22Rv1 (cell line): ENCODE data around the gene TRMU.

ENCODE experiments used
- ZFX ChIP-seq: fragments of 450-650 bp; IDR thresholded peaks from 2 replicates; pipeline ENCODE4 v1.6.1; 2017; ENCODE audit warnings: antibody characterized with exemption, borderline replicate concordance
- TF ChIP-seq, protein P1 (sequence below): fragments of 450-650 bp; IDR thresholded peaks from 2 replicates; pipeline ENCODE4 v1.5.1; 2017; ENCODE audit warnings: mild to moderate bottlenecking

DNA sequence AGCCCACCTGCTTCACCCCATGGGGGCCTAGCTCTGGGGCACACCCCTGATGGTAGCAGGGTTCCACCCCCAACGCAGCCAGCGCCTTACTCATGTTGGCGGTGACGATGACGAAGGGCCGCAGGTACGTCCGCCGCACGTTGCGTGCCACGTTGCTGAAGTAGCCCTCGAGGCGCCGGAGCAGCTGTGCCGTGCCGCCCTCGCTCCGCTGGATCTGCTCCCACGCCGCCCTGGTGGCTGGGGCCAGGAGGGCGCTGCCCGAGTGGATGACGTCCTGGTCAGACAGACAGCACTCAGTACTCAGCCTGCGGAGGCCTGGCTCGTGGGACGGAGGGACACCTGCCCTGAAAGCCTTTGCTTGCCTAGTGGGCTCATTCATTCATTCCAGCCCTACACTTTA lies 50.8 kb downstream of the TRMU start:
- TF ChIP-seq, protein P1, sequence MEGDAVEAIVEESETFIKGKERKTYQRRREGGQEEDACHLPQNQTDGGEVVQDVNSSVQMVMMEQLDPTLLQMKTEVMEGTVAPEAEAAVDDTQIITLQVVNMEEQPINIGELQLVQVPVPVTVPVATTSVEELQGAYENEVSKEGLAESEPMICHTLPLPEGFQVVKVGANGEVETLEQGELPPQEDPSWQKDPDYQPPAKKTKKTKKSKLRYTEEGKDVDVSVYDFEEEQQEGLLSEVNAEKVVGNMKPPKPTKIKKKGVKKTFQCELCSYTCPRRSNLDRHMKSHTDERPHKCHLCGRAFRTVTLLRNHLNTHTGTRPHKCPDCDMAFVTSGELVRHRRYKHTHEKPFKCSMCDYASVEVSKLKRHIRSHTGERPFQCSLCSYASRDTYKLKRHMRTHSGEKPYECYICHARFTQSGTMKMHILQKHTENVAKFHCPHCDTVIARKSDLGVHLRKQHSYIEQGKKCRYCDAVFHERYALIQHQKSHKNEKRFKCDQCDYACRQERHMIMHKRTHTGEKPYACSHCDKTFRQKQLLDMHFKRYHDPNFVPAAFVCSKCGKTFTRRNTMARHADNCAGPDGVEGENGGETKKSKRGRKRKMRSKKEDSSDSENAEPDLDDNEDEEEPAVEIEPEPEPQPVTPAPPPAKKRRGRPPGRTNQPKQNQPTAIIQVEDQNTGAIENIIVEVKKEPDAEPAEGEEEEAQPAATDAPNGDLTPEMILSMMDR, result peak; percentile 32
- TF ChIP-seq ZFX, result no peak
